Activated CD8-positive, alpha-beta memory T cell treated with anti-CD3 and anti-CD28 coated beads for 24 hours (primary cell): ENCODE measurements around the gene JMJD6.

Source experiments
- DNase-seq: peaks from one replicate; pipeline ENCODE4 v3.0.0-alpha.2; 2020

Gene JMJD6

DNA sequence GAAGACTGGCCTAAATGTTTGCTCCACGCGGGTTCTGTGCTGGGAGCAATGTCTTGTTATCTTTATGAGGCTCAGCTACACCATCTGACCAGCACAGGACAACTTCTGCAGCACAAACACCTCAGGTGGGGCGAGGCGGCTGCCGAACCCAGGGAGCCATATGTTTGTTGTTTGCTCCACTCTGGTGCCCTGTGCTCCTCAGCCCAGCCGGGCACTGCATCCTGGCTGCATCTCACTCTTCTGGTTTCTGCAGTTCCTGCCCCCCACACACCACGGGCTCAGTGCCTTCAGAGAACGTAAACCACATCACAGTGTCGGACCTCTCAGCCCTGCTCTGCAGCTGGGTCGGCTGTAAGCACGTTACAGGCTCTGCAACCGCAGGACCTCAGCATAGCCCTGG, 48.1 kb downstream of the JMJD6 start:
- peak; percentile 70 for DNase-seq

GRCh38 chr17:76677406-76677805, 49.0 kb downstream of the JMJD6 start:
- DNase-seq, result no peak

- no peak for DNase-seq
These were observed 49.8 kb downstream of the JMJD6 start for GRCh38 chr17:76676629-76677028.

- DNase-seq, result no peak
These were observed 50.8 kb downstream of the JMJD6 start for GRCh38 chr17:76675648-76676047.

DNA sequence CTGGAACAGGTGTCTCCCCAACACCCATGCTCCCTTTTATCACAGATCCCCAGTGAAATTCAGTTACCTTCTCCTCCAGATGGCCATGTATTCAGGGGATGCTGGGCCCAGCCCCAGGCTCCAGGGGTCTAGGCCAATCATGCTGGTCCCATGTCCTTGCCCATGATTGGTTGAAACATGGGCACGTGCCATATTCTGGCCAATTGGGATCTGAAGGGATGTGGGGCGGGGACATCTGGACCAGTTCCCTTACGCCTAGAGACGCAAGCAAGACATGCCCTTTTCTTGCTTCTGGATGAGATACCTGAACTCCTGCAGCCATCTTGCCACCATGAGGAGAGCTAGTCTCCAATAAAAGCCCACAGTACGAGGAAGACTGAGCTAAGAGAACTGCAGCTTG, 51.8 kb downstream of the JMJD6 start:
- no peak for DNase-seq

- DNase-seq, result no peak
These were observed 52.7 kb downstream of the JMJD6 start for GRCh38 chr17:76673729-76674128.

GRCh38 chr17:76672892-76673291, 53.5 kb downstream of the JMJD6 start:
- DNase-seq, result no peak

DNA sequence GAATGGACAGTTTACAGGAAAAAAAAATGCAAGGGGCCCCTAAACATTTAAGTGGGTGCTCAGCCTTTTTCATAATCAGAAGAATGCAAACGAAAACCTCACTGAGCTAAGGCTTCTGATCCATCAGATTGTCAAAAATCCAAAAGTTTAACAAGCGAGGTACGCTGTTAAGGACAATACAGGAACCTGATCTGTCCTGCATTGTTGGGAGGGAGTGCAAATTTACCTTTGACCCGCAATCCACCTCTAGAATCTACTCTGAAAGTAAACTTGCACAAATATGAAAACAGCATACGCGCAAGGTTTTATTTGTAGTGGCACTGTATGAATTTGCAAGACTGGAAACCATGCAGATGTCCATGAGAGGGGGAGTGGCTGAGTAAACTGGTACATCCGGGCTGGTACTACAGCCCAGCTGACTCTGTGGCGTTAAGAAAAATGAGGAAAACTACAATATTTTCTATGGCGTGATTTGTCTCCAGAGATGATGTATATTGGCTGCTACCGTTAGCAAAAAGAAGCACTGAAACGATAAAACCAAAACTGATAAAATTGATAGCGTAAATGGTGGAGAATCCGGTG, 54.0 kb downstream of the JMJD6 start:
- no peak for DNase-seq

DNA sequence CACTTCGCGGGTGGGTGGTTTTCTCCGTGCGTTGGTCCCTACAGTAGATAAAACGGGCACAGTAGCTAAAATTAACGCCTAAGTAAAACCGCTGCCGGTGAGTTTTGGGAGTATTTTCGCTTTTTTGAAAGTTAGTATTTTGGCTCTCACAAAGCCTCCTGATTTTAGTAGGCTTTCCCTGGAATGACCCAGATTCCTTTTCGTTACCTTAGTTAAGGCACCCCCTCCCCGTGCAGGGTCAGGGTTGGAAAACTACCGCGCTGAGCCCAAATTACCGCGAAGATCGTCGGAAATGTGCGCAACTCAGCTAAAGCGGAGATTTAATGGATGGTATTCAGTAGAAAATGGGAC, 54.5 kb downstream of the JMJD6 start:
- DNase-seq, result no peak

DNA sequence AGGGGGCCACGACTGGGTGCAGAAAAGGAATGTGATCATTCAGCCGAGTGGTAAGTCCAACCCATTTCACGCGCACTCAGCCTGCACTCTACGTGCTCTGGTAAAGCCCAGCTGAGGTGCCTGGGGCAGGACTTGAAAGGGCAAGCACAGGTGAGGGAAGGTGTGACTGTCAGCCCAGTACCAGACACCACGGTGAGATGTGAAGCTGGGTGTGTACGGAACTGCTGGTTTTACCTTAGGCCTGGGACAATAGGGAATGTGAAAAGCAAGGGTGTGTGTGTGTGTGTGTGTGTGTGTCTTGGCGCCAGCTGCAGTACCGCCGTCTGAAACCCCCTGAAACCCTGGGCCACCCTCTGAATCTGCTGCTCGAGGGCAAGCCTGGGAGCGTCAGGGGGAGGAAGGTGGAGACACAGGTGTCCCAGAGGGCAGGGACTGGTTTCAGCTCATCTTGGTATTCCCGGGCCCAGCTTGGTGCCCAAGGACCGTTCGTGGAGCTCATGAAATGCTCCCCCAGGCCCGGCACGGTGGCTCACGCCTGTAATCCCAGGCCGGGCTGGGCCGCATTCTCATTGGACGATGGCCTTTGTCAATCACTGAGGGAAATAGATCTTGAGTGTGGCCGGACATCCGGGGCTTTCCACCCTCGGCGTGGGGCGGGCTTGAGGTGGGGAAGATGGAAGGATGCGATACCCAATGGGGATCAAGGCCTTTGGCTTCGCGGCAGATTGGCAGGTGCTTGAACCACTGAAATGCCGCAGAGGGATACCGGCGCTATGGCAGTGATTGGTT, 55.1 kb downstream of the JMJD6 start:
- peak; percentile 99 for DNase-seq

- DNase-seq, result no peak
These were observed 55.7 kb downstream of the JMJD6 start for GRCh38 chr17:76670718-76671122.

DNA sequence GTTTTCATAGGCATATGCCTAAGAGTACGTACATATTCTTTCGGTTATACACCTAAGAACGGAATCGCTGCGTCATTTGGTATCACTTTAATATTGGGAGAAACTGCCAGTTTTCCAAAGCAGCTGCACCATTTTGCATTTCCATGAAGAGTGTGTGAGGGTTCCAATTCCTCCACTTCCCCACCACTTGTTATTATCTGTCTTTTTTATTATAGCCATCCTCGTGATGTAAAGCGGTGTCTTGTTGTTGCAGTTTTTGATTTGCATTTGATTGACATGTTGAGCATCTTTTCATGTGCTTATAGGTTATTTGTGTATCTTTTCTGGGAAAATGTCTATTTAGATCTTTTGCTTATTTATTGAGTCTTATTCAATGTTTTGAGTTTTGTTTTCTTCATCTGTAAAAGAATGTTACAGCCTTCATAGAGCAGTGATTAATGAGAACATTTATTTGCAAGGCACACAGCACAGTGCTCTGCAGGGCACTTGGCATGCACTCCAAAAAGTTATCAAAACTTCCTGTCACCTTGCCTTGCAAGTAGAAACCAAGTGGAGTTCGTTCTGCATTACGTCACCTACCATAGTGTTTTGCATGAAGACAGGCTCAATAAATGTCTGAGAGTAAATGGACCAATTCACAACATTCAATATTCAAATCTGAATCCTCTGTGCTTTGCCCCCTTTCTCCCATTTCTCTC, 56.2 kb downstream of the JMJD6 start:
- DNase-seq, result no peak
